GM18505 (cell line): ENCODE results near the gene GFM2.
"Not testable (repeated sequence)": the region's sequence is repeated elsewhere in the genome, so short reads cannot be mapped to it uniquely, and the experiment has no call there.

ENCODE experiments used
- ATAC-seq: cut with Tn5 transposase; IDR thresholded peaks from one replicate; pipeline ENCODE4 v1.9.1; 2021; ENCODE audit not compliant: unreplicated experiment
- POLR2A ChIP-seq: IDR thresholded peaks from 4 replicates; pipeline ENCODE4 v1.6.1; 2011; ENCODE audit warnings: borderline replicate concordance; ENCODE audit not compliant: insufficient read depth, insufficient read length; ENCODE audit errors: extremely low read depth

GFM2 gene, protein sequence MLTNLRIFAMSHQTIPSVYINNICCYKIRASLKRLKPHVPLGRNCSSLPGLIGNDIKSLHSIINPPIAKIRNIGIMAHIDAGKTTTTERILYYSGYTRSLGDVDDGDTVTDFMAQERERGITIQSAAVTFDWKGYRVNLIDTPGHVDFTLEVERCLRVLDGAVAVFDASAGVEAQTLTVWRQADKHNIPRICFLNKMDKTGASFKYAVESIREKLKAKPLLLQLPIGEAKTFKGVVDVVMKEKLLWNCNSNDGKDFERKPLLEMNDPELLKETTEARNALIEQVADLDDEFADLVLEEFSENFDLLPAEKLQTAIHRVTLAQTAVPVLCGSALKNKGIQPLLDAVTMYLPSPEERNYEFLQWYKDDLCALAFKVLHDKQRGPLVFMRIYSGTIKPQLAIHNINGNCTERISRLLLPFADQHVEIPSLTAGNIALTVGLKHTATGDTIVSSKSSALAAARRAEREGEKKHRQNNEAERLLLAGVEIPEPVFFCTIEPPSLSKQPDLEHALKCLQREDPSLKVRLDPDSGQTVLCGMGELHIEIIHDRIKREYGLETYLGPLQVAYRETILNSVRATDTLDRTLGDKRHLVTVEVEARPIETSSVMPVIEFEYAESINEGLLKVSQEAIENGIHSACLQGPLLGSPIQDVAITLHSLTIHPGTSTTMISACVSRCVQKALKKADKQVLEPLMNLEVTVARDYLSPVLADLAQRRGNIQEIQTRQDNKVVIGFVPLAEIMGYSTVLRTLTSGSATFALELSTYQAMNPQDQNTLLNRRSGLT

DNA sequence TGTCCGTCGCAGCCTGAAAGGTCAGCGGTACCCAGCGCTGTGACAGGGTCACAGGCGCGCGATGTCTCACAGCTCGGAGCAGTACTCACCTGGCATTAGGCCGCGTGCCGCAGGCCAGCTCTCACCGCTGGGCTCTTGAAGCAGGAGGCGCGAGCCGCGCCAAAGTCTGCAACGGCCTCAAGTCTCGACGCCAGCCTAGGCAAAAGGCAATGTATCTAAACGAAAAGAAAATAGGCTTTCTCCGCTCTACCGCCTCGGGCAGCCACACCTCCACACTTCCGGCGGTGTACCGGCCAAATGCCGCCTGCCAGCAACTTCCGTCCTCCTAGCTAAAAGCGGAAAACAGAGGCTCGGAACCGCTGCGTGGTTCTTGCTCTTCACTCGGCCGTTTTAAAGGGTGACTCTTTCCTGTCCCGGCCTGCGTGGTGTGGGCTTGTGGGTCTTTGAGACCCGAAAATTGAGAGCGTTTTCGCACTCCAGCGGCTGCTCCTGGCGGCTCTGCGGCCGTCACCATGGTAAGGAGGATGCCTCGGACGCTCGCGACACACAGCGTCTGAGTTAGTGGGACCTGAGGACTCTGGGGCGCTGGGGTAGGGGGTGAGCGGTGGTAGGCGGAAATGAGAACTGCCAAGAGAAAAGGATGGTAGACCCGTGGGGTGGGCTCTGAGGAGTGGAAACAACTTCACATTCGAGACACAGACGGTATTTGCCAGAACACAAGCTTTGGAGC, at the start of gene GFM2, which contains the start of gene NSA2:
Gene GFM2 (minus strand): TSS at position 269 of the 730 bp plus-strand sequence. CDS start 3,375 bp downstream, outside the sequence.
Gene NSA2 (plus strand): TSS at position 401 of the 730 bp plus-strand sequence. CDS start 112 bp downstream, at position 513.
- ATAC-seq: peak; percentile 92
- peak; percentile 79 for TF ChIP-seq POLR2A

DNA sequence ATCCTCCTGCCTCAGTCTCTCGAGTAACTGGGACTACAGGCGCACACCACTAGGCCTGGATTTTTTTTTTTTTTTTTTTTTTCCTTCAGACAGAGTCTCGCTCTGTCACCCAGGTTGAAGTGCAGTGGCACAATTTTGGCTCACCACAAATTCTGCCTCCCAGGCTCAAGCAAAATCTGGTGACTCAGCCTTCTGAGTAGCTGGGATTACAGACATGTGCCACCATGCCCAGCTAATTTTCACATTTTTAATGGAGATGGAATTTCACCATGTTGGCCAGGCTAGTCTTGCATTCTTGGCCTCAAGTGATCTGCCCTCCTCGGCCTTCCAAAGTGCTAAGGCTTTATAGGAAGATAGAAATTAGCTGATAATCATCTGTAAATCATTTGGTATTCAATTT, 44.0 kb upstream of the GFM2 start:
- no peak for ATAC-seq
- no peak for TF ChIP-seq POLR2A

DNA sequence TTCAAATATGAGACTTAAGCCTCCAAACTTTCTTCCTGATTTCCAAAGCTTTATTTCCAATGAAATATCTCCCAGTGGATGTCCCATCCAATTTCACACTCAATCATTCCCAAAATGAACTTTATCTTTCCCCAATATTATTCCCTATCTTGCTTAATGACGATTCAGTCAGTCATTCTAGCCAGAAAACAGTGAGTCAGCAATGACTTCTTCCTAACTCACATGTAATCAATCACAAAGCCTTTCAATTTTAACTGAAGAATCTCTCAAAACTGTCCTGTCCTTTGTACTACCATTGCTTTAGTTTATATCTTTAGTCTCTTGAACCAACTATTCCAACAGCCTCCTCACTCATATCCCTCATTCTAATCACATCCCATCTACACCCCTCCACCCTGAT, 35.0 kb upstream of the GFM2 start:
- ATAC-seq: no peak
- no peak for TF ChIP-seq POLR2A

DNA sequence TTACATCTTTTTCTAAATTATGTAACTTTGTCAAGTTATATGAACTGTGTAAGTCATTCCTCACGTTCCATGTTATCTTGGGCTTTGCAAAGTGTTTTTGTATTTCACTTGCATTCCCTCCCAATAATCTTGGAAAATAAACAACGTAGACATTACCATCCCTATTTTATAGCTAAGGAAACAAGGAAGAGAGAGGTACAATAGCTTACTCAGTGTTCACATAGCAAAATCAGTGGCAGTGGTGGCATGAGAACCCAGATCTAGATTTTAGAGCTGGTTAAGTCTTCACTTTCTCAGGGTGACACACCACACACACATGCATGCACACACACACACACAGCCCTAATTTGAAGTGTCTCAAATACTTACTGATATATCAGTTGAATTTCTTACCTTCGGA, 34.3 kb upstream of the GFM2 start:
- no peak for ATAC-seq

DNA sequence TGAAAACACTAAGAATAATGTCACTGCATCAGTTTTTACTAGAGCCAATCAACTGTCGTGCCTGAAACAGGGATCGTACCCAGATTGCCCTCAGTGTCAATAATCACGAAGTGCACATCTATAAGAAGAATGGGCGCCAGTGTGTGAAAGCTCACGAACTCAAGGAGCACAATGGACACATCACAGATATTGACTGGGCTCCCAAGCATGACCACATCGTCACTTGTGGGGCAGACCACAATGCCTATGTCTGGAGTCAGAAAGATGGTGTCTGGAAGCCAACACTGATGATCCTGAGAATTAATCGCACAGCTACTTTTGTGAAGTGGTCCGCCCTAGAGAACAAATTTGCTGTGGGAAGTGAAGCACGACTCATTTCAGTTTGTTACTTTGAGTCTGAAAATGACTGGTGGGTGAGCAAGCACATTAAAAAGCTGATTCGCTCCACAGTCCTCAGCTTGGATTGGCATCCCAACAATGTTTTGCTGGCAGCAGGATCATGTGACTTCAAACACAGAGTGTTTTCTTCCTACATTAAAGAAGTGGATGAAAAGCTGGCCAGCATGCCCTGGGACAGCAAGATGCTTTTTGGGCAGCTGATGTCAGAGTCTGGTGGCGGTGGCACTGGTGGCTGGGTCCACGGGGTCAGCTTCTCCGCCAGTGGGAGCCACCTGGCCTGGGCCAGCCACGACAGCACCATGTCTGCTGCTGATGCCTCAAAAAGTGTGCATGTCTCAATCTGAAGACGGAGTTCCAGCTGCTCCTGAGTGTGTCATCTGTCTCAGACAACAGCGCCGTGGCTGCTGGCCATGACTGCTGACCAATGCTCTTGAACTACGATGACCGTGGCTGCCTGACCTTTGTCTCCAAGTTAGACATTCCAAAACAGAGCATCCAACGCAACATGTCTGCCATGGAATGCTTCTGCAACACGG, 32.3 kb upstream of the GFM2 start:
- ATAC-seq: no peak
- no peak for TF ChIP-seq POLR2A

More for the DNA sequence above, 34.3 kb upstream of the GFM2 start:
- no peak for TF ChIP-seq POLR2A

DNA sequence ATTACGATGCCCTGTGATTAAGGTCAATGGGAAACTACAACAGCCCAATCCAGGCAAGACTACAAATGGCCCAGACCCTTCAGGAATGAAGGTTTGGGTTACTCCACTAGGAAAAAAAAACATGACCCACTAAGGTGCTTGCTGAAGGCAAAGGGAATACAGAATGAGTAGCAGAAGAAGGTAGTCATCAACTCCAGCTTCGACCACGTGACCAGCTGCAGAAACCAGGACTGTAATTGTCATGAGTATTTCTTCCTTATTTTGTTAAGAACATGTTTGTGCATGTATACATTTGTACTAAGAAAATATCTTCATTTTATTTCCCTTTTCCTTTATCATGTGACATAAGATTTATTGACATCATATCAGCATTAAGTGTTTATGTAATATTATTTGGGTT, 24.8 kb upstream of the GFM2 start:
- ATAC-seq: not testable (repeated sequence)

DNA sequence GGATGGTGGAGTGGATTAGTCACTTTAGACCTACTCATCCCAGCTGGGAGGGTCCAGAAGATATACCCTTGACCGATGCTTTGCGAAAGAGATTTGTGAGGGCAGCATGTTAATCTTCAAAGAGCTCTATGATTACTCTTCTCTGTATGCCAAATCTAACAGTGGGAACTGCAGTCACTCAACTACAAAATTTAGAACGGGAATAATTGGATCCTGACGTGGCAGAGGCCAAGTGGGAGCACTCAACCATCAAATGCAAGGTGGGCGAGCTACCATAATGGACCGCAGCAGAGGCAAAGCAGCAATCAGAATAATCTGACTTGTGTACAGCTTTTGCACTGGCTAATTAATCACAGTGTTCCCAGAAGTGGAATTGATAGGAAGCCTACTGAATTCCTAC, 20.5 kb upstream of the GFM2 start:
- no peak for TF ChIP-seq POLR2A
- ATAC-seq: no peak

DNA sequence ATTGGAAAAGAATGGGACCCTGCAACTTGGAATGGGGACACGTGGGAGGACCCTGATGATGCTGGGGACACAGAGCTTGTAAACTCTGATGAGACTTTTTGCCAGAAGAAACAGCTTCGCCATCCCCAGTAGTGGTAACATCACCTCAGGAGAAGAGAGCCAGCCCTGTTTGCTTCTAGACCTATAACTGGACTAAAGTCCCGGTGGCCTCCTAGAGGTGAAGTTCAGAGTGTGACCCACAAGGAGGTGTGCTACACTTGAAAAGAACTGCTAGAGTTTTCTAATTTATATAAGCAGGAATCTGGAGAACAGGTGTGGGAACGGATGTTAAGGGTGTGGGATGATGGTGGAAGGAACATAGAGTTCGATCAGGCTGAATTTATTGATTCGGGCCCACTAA, 19.9 kb upstream of the GFM2 start:
- no peak for ATAC-seq

DNA sequence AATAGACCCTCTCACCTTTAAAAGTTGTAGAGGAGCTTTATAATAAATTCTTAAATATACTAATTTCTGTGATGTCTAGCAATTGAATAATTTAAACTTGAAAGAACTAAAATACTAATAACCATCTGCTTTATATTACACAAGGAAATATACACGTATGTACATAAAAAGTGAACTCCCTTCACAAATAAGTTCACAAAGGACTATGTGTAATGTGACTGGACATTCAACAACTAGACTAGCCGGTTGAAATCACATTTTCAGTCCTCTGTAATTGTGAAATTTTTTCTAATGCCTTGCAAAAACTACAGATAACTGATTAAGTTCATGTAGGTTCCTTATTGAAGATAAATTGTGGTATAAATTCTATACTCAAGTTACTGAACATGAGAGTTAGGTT, 11.7 kb upstream of the GFM2 start:
- ATAC-seq: no peak
- no peak for TF ChIP-seq POLR2A

More for the DNA sequence above, 19.9 kb upstream of the GFM2 start:
- no peak for TF ChIP-seq POLR2A

DNA sequence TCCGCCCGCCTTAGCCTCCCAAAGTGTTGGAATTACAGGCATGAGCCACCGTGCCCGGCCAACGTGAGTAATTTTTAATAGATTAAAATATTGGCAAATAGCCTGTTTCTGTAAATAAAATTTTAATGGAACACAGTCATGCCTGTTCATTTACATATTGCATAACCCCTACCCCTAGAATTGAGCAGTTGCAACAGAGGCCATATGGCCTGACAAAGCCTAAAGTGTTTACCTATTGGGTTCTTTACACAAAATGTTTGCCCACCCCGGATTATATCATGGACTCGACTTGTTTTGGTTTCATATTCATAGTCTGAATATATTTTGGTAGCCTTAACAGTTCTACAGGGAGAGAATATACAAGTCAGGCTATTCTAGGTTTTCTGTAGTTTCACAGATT, 5.4 kb upstream of the GFM2 start:
- TF ChIP-seq POLR2A: no peak
- ATAC-seq: no peak

DNA sequence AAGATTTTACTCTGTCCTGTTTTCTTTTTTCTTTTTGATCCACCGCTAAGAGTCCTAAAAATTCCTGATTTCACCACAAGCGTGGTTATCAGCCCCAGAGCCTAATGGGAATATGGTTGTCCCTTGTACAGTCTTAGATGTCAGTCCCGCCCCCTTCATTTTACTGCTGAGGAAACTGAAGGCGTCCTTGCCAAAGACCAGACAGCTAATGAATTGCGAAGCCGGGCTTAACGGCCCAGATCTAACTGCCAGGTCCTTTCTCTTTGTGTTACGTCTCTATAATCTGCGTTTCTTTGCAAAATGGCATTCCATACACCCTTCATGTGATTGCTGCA, 629 bp upstream of the GFM2 start:
- no peak for TF ChIP-seq POLR2A
- ATAC-seq: peak; percentile 8

DNA sequence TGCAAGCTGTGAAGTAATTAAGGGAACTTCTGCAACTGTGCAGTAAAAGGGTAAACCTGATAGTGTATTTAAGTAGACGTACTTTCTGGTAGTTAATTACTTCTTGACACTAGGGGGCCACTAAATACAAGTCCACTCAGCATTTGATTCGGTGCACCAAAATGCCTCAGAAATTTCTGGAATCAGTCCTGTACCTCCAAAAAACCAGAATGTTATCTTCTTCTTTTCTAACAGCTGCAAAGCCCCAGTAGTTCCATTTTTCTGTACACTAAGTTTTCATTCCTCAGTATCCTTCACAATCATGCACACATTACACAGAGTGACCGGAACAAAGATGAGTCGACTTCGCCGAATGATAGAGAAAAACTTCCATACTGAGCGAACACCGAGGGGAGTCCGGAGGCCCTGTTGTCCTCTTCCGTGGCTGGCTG, 484 bp downstream of the GFM2 start:
- TF ChIP-seq POLR2A: no peak
- ATAC-seq: peak; percentile 42

DNA sequence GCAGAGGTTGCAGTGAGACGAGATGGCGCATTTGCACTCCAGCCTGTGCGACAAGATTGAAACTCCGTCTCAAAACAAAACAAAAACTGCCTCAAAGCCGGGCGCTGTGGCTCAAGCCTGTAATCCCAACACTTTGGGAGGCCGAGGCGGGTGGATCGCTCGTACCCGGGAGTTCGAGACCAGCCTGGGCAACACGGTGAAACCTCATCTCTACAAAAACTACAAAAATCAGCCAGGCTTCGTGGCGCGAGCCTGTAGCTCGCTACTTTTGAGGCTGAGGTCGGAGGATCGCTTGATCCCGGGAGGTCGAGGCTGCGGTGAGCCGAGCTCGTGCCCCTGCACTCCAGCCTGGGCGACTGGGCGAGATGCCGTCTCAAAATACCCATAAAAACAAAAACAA, 988 bp downstream of the GFM2 start:
- ATAC-seq: no peak
- TF ChIP-seq POLR2A: no peak

DNA sequence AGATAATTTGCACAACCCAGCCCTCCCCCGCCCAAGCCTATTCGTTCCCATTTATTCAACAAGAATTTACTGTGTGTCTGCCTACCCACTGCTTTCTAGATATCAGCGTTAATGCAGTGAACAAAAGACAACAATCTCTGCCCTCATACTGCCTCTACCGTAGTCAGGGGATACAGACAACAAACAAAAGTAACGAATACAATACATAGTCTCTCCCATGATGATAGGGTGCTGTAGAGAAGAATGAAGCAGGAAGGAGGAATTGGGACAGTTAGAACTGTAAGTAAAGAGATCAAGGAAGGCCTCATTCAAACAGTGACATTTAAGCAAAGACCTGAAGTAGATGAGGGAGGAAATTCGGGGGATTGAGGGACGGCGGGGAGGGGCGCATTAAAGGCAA, 1.7 kb downstream of the GFM2 start:
- TF ChIP-seq POLR2A: no peak
- ATAC-seq: no peak
